ENCODE measurements around the gene SOX5.

DNA sequence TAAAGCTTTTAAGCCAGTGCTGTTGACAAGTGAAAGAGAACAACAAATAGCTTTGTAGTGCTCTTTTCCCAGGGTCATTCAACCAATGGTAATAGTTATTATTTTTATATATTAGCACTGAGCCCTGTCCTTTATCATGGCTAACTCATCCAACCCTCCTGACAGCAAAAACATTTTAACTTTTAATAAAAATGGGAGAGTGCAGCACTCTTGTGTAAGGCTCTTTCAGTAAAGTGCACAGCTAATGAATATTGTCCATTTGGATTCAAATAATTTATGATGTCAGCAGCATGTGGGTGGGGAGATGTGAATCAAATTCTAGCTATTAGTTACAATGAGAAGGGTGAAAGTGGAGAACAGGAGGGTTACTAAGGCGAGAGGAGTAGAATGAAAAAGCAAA lies 185.7 kb downstream of the SOX5 start:
- no peak for TF ChIP-seq RXRA (IDR thresholded peaks at IDR 0.05; ENCODE audit: borderline replicate concordance, low read depth)
- TF ChIP-seq, protein P1, sequence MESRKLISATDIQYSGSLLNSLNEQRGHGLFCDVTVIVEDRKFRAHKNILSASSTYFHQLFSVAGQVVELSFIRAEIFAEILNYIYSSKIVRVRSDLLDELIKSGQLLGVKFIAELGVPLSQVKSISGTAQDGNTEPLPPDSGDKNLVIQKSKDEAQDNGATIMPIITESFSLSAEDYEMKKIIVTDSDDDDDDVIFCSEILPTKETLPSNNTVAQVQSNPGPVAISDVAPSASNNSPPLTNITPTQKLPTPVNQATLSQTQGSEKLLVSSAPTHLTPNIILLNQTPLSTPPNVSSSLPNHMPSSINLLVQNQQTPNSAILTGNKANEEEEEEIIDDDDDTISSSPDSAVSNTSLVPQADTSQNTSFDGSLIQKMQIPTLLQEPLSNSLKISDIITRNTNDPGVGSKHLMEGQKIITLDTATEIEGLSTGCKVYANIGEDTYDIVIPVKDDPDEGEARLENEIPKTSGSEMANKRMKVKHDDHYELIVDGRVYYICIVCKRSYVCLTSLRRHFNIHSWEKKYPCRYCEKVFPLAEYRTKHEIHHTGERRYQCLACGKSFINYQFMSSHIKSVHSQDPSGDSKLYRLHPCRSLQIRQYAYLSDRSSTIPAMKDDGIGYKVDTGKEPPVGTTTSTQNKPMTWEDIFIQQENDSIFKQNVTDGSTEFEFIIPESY (IDR thresholded peaks at IDR 0.05; ENCODE audit: borderline replicate concordance, low read depth): no peak
- no peak for TF ChIP-seq RAD21 (IDR thresholded peaks at IDR 0.05; ENCODE audit: low read length)
- TF ChIP-seq EP300 (IDR thresholded peaks at IDR 0.05; ENCODE audit: borderline replicate concordance in 1 of 2, low read depth in 1 of 2, low read length in 1 of 2): no peak
- TF ChIP-seq, protein P2, sequence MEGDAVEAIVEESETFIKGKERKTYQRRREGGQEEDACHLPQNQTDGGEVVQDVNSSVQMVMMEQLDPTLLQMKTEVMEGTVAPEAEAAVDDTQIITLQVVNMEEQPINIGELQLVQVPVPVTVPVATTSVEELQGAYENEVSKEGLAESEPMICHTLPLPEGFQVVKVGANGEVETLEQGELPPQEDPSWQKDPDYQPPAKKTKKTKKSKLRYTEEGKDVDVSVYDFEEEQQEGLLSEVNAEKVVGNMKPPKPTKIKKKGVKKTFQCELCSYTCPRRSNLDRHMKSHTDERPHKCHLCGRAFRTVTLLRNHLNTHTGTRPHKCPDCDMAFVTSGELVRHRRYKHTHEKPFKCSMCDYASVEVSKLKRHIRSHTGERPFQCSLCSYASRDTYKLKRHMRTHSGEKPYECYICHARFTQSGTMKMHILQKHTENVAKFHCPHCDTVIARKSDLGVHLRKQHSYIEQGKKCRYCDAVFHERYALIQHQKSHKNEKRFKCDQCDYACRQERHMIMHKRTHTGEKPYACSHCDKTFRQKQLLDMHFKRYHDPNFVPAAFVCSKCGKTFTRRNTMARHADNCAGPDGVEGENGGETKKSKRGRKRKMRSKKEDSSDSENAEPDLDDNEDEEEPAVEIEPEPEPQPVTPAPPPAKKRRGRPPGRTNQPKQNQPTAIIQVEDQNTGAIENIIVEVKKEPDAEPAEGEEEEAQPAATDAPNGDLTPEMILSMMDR (IDR thresholded peaks at IDR 0.05): no peak
- TF ChIP-seq JUND (IDR thresholded peaks at IDR 0.05): no peak
- TF ChIP-seq, protein P3, sequence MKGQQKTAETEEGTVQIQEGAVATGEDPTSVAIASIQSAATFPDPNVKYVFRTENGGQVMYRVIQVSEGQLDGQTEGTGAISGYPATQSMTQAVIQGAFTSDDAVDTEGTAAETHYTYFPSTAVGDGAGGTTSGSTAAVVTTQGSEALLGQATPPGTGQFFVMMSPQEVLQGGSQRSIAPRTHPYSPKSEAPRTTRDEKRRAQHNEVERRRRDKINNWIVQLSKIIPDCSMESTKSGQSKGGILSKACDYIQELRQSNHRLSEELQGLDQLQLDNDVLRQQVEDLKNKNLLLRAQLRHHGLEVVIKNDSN (IDR thresholded peaks at IDR 0.05; ENCODE audit: borderline replicate concordance, low read depth): no peak
- TF ChIP-seq, protein P4, sequence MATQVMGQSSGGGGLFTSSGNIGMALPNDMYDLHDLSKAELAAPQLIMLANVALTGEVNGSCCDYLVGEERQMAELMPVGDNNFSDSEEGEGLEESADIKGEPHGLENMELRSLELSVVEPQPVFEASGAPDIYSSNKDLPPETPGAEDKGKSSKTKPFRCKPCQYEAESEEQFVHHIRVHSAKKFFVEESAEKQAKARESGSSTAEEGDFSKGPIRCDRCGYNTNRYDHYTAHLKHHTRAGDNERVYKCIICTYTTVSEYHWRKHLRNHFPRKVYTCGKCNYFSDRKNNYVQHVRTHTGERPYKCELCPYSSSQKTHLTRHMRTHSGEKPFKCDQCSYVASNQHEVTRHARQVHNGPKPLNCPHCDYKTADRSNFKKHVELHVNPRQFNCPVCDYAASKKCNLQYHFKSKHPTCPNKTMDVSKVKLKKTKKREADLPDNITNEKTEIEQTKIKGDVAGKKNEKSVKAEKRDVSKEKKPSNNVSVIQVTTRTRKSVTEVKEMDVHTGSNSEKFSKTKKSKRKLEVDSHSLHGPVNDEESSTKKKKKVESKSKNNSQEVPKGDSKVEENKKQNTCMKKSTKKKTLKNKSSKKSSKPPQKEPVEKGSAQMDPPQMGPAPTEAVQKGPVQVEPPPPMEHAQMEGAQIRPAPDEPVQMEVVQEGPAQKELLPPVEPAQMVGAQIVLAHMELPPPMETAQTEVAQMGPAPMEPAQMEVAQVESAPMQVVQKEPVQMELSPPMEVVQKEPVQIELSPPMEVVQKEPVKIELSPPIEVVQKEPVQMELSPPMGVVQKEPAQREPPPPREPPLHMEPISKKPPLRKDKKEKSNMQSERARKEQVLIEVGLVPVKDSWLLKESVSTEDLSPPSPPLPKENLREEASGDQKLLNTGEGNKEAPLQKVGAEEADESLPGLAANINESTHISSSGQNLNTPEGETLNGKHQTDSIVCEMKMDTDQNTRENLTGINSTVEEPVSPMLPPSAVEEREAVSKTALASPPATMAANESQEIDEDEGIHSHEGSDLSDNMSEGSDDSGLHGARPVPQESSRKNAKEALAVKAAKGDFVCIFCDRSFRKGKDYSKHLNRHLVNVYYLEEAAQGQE (IDR thresholded peaks at IDR 0.05; ENCODE audit: low read depth, low read length): no peak
- TF ChIP-seq YY1 (IDR thresholded peaks at IDR 0.05; ENCODE audit: low read depth): no peak
- TF ChIP-seq EZH2phosphoT487 (IDR thresholded peaks at IDR 0.05; ENCODE audit: borderline replicate concordance, low read depth): no peak
- no peak for TF ChIP-seq POLR2AphosphoS5 (IDR thresholded peaks at IDR 0.05; ENCODE audit: low read depth, low read length)
- no peak for TF ChIP-seq MXI1 (IDR thresholded peaks at IDR 0.05; ENCODE audit: low read depth, low read length)
- TF ChIP-seq TCF12 (IDR thresholded peaks at IDR 0.05): no peak

Data from SK-N-SH (cell line).